GM12872 (cell line): Measurements from ENCODE around the gene ZNF699.

Experiments used
- CTCF ChIP-seq: IDR thresholded peaks from 3 replicates; pipeline ENCODE4 v1.5.1; 2011; ENCODE audit warnings: low read depth, mild to moderate bottlenecking, low read length, moderate library complexity; ENCODE audit not compliant: insufficient read depth

Gene ZNF699

GRCh38 chr19:9309974-9310446 lies 372 bp upstream of the ZNF699 start:
- no peak for TF ChIP-seq CTCF

DNA sequence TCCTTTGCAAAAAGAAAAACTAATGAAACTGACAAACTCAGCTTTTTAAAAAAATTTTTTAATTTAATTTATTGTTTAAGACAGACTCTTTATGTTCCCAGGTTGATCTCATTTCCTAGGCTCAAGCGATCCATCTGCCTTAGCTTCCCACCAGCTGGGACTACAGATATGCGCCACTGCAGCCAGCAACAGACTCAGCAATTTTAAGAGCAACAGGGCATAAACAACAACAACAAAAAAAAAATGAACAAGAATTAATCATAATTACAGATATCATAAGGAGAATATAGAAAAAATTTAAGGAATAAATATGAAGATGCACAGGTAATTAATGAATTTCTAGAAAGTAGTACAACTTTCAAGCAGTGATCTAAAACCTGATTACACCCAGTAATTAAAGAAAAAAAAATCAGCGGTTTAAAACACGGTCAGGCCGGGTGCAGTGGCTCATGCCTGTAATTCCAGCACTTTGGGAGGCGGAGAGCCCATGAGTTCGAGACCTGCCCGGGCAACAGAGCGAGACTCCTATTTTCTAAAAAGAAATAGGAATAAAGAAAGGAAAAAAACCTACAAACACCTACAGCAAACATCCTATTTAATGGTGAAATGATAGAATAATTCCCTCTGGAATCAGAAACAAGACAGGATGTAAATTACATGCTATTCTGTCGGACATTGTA lies 1.4 kb downstream of the ZNF699 start:
- no peak for TF ChIP-seq CTCF

DNA sequence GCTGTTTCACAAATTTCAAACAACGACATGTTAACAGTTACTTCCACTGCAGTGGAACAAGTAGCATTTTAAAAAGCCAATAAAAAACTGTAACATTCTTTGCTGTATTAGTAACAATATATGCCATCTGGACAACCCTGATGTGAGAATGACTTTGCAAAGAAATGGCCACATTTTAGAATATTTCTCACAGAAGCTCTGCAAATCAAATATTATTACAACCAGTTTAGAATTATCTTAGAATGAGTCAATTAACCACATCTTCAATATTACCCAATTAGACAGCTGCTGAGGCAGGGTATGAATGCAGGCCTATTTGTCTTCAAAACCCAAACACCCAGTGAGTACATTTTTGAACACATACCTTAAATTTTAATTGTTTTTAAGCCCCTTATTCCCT lies 3.2 kb downstream of the ZNF699 start:
- TF ChIP-seq CTCF = no peak

GRCh38 chr19:9296336-9296735 lies 13.3 kb downstream of the ZNF699 start:
- TF ChIP-seq CTCF = no peak

- no peak for TF ChIP-seq CTCF
Observed at GRCh38 chr19:9295411-9295849, 14.2 kb downstream of the ZNF699 start.

DNA sequence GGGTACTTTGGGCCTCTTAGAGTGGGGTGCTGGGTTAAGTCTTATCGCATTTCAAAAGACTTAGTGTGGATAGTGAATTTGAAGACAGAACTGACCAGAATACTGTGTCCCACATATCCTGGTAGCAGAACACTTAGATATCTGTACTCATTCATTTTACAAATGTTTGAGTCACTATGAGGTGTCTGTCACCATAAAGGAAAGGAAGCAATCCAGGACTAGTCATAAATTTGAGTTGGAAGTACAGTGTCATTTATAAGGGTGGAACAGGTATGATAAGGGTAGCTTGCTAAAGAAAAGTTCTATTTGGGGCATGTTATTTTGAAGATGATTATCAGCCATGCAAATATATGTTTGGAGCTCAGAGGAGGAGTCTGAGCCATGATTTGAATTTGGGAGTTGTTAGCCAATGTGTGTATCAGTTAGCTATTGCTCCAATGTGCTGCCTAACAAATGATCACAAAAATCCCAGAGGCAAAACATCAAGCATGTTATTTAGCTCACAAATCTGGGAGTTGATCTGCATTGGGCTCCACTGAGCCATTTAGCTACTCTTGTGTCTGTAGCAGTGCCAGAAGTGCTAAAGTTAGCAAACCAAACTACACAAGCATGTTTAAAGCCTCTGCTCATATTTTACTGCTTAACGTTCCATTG lies 20.3 kb downstream of the ZNF699 start:
- TF ChIP-seq CTCF = no peak

DNA sequence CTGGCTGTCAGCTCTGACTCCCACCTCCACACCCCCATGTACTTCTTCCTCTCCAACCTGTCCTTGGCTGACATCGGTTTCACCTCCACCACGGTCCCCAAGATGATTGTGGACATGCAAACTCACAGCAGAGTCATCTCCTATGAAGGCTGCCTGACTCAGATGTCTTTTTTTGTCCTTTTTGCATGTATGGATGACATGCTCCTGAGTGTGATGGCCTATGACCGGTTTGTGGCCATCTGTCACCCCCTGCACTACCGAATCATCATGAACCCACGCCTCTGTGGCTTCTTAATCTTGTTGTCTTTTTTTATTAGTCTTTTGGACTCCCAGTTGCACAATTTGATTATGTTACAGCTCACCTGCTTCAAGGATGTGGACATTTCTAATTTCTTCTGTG lies 58.4 kb downstream of the ZNF699 start:
- TF ChIP-seq CTCF = no peak
